ENCODE results near the gene LRFN5.

The LRFN5 gene

DNA sequence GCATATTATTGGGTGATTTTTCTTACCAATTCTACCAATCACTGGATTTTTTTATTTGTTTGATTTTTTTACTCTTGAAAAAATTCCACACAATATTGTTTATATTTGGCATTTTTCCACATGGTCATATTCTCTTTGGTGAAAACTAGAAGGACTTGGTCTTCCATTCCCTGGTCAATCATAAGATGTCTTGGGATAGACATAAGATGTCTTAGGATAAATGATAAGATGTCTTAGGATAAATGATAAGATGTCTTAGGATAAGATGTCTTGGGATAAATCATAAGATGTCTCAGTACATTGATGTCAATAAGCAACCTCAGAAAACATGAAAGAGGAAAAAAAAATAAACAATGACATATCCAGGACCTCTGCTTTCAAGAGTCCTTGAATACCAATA, 309.1 kb downstream of the LRFN5 start:
- DNase-seq (ENCODE audit: low read depth): no peak
- no peak overlapping the region for H3K4me3 ChIP-seq (ENCODE audit: low read depth, low read length)
- no peak for TF ChIP-seq MYC (IDR thresholded peaks at IDR 0.05; ENCODE audit: low read depth, low read length)
- no peak for TF ChIP-seq POLR2A (IDR thresholded peaks at IDR 0.05; ENCODE audit: extremely low read depth, insufficient read length)
- TF ChIP-seq, protein P1, sequence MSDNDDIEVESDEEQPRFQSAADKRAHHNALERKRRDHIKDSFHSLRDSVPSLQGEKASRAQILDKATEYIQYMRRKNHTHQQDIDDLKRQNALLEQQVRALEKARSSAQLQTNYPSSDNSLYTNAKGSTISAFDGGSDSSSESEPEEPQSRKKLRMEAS (IDR thresholded peaks at IDR 0.05; ENCODE audit: low read depth, low read length): no peak
- TF ChIP-seq, protein P2, sequence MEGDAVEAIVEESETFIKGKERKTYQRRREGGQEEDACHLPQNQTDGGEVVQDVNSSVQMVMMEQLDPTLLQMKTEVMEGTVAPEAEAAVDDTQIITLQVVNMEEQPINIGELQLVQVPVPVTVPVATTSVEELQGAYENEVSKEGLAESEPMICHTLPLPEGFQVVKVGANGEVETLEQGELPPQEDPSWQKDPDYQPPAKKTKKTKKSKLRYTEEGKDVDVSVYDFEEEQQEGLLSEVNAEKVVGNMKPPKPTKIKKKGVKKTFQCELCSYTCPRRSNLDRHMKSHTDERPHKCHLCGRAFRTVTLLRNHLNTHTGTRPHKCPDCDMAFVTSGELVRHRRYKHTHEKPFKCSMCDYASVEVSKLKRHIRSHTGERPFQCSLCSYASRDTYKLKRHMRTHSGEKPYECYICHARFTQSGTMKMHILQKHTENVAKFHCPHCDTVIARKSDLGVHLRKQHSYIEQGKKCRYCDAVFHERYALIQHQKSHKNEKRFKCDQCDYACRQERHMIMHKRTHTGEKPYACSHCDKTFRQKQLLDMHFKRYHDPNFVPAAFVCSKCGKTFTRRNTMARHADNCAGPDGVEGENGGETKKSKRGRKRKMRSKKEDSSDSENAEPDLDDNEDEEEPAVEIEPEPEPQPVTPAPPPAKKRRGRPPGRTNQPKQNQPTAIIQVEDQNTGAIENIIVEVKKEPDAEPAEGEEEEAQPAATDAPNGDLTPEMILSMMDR (IDR thresholded peaks at IDR 0.05; ENCODE audit: low read depth, low read length): no peak

DNA sequence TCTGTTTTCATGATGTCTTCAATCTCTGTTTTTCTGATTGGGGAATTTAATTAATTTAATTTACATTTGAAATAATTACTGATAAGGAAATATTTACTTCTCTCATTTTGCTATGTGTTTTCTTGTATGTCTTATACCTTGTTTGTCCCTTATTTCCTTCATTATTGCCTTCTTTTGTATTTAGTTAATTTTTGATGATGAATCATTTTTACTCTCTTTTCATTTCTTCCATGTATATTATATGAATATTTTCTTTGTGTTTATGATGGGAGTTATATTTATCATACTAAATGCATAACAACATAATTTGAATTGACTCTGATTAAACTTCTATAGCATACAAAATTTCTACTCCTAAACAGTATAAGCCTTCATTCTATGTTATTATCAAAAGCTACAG, 309.6 kb downstream of the LRFN5 start:
- TF ChIP-seq, protein P1 (IDR thresholded peaks at IDR 0.05; ENCODE audit: low read depth, low read length): no peak
- TF ChIP-seq MYC (IDR thresholded peaks at IDR 0.05; ENCODE audit: low read depth, low read length) (no peak), POLR2A (IDR thresholded peaks at IDR 0.05; ENCODE audit: extremely low read depth, insufficient read length) (no peak)
- TF ChIP-seq, protein P2 (IDR thresholded peaks at IDR 0.05; ENCODE audit: low read depth, low read length): no peak
- no peak for DNase-seq (ENCODE audit: low read depth)
- no peak overlapping the region for H3K4me3 ChIP-seq (ENCODE audit: low read depth, low read length)

DNA sequence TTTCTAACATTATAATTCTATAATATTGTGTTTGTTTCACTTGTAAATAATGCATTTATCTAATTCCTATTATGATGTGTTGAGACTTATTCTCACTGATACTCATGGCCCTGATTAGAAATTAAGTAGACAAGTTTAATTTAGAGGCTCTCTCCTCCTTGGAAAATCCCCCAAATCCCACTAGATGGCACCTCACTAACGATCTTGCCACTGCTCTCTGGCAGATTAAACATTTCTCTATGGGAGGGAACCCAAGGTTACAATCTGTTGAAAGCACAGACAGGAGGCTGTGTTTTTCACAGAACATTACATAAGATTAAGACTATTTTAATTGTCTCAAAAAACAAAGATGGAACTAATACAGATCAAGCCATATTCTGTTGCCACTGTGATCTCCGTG, 318.7 kb downstream of the LRFN5 start:
- no peak overlapping the region for H3K4me3 ChIP-seq (ENCODE audit: low read depth, low read length)
- peak; percentile 7 for DNase-seq (ENCODE audit: low read depth)
- no peak for TF ChIP-seq POLR2A (IDR thresholded peaks at IDR 0.05; ENCODE audit: extremely low read depth, insufficient read length)
- TF ChIP-seq, protein P1 (IDR thresholded peaks at IDR 0.05; ENCODE audit: low read depth, low read length): no peak
- TF ChIP-seq, protein P2 (IDR thresholded peaks at IDR 0.05; ENCODE audit: low read depth, low read length): peak; percentile 17

DNA sequence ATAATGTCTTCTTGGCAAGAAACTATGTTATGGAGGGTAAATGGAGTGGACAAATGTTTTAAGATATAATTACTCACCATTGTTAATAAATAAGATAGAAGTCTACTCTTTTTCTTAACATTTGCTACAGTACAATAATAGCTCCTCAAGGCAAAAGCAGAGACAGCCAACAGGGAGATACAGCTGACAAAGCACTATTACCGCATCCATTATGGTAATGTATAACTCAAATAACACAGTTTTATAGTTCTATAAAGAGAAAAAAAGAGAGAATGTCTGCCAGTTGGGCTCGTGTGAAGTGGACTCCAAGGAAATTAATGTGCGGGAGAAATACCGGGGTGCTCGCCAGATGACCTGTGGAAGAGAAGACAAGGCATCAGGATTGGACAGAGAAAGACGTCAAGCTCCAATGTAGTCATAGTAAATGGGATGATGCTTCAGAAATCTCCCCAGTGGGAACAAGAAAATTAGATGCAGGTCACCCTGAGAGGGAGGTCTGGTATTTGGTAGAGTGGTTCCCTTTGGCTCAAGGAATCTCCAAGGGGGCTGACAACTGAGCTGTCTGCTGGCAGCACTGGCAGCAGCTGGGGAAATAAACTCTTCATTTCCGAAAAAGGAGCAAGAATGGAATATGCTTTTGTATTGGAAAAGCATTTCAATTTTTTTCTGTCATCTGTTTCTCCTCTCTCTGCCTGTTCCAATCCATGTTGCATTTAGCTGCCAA, 343.9 kb downstream of the LRFN5 start:
- TF ChIP-seq, protein P2 (IDR thresholded peaks at IDR 0.05; ENCODE audit: low read depth, low read length): no peak
- no peak for TF ChIP-seq MYC (IDR thresholded peaks at IDR 0.05; ENCODE audit: low read depth, low read length)
- TF ChIP-seq, protein P1 (IDR thresholded peaks at IDR 0.05; ENCODE audit: low read depth, low read length): no peak
- no peak overlapping the region for H3K4me3 ChIP-seq (ENCODE audit: low read depth, low read length)

More for the DNA sequence above, 343.9 kb downstream of the LRFN5 start:
- no peak for DNase-seq (ENCODE audit: low read depth)
